ENCODE data around the gene DOCK2. TPM values are rescaled to one million over a fixed set of nuclear protein-coding genes. Genes with fewer than 3 reads are reported as not detected.

DOCK2 gene
- total and polyA plus RNA-seq, 9 of the 15 experiments (the other 6 are each of a cell fraction or from before 2014, with no cell fraction given): 4.5 to 42.6 (median 20.5) TPM

GRCh38 chr5:170132269-170132975, 495.3 kb downstream of the DOCK2 start:
- intact Hi-C loops (cut with micrococcal nuclease): no loop called here
- no TSS peak for BruUV-seq (replicated peaks)
- Histone ChIP-seq H3K36me3 (ENCODE audit: control insufficient read depth, insufficient read depth, low read length) (no peaks in the 10 kb centered on the region), H3K9ac (ENCODE audit: insufficient read depth in 1 of 2, low read depth in 2 of 2, low read length in 2 of 2) (no peak overlapping the region), H3K9me3 (replicated peaks; ENCODE audit: control insufficient read depth, insufficient read depth, low read depth, low read length) (no peaks in the 10 kb centered on the region), H4K20me1 (replicated peaks; ENCODE audit: control insufficient read depth, insufficient read depth, low read length) (no peaks in the 10 kb centered on the region), H3K4me1 (replicated peaks in 1 of 2; ENCODE audit: control insufficient read depth in 2 of 2, insufficient read depth in 2 of 2, low read length in 2 of 2) (no peaks in the 10 kb centered on the region), H3K79me2 (ENCODE audit: control insufficient read depth, insufficient read depth, low read length) (no peaks in the 10 kb centered on the region), H3K4me3 (no peak overlapping the region), H2AFZ (ENCODE audit: low read depth, low read length) (no peak overlapping the region), H3K27me3 (ENCODE audit: control insufficient read depth in 2 of 2, insufficient read depth in 2 of 2, low read length in 2 of 2) (no peaks in the 10 kb centered on the region), H3K4me2 (ENCODE audit: insufficient read depth, low read length) (no peak overlapping the region), H3K27ac (ENCODE audit: extremely low read depth, low read depth, low read length) (no peak overlapping the region), H3K9me1 (ENCODE audit: control insufficient read depth, insufficient read depth, low read length) (no peaks in the 10 kb centered on the region)
- 4% methylated on average over 4 of the region's 4 CpGs for WGBS (ENCODE audit: insufficient coverage, low coverage, missing lambda C conversion rate)
- ATAC-seq (no peak), FAIRE-seq (no peak), DNase-seq (ENCODE audit: extremely low read depth in 1 of 4, low spot score in 3 of 4) (no peak)
- CTCF ChIA-PET (ENCODE audit: low intra/inter-chr PET ratio): no interaction called here
- in situ Hi-C loops (cut with MboI): no loop called here
- POLR2A ChIA-PET: interaction anchor here (0.6 kb wide), 1 partner anchor 199 kb away, joined by 4 read pairs; no protein-coding TSS in a partner anchor
- TF ChIP-seq ZNF609 (CRISPR knock-in tag; IDR thresholded peaks at IDR 0.05; ENCODE audit: borderline replicate concordance): no peak
- no peak for TF ChIP-seq HNRNPK (IDR thresholded peaks at IDR 0.05; ENCODE audit: low read depth, low read length, poor library complexity, severe bottlenecking)
- no peak for TF ChIP-seq JUNB (CRISPR knock-in tag; conservative IDR thresholded peaks at IDR 0.05)
- no peak for TF ChIP-seq CCAR2 (IDR thresholded peaks at IDR 0.05; ENCODE audit: low read depth, low read length)
- no peak for TF ChIP-seq KLF16 (IDR thresholded peaks at IDR 0.05)
- no peak for TF ChIP-seq HDAC6 (IDR thresholded peaks at IDR 0.05; ENCODE audit: low read depth, low read length)
- TF ChIP-seq, protein P1, sequence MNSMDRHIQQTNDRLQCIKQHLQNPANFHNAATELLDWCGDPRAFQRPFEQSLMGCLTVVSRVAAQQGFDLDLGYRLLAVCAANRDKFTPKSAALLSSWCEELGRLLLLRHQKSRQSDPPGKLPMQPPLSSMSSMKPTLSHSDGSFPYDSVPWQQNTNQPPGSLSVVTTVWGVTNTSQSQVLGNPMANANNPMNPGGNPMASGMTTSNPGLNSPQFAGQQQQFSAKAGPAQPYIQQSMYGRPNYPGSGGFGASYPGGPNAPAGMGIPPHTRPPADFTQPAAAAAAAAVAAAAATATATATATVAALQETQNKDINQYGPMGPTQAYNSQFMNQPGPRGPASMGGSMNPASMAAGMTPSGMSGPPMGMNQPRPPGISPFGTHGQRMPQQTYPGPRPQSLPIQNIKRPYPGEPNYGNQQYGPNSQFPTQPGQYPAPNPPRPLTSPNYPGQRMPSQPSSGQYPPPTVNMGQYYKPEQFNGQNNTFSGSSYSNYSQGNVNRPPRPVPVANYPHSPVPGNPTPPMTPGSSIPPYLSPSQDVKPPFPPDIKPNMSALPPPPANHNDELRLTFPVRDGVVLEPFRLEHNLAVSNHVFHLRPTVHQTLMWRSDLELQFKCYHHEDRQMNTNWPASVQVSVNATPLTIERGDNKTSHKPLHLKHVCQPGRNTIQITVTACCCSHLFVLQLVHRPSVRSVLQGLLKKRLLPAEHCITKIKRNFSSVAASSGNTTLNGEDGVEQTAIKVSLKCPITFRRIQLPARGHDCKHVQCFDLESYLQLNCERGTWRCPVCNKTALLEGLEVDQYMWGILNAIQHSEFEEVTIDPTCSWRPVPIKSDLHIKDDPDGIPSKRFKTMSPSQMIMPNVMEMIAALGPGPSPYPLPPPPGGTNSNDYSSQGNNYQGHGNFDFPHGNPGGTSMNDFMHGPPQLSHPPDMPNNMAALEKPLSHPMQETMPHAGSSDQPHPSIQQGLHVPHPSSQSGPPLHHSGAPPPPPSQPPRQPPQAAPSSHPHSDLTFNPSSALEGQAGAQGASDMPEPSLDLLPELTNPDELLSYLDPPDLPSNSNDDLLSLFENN (IDR thresholded peaks at IDR 0.05; ENCODE audit: low read depth in 2 of 2, low read length in 2 of 2): no peak
- no peak for TF ChIP-seq ZNF592 (IDR thresholded peaks at IDR 0.05)
- TF ChIP-seq SMARCA4 (IDR thresholded peaks at IDR 0.05): no peak

Measured in K562 (cell line).